Measurements from ENCODE around the gene LHX3.

The LHX3 gene

GRCh38 chr9:136204145-136204805 is 653 bp downstream of the LHX3 start:
- no peak for DNase-seq

- no peak for DNase-seq
Measured at GRCh38 chr9:136203408-136204144, 1.4 kb downstream of the LHX3 start.

- no peak for DNase-seq
Measured at GRCh38 chr9:136202454-136203407, 2.2 kb downstream of the LHX3 start.

- no peak for DNase-seq
Measured at GRCh38 chr9:136201609-136202453, 3.1 kb downstream of the LHX3 start.

GRCh38 chr9:136201174-136201573 is 3.8 kb downstream of the LHX3 start:
- DNase-seq = no peak

GRCh38 chr9:136200424-136200823 is 4.5 kb downstream of the LHX3 start:
- no peak for DNase-seq

- no peak for DNase-seq
Measured at GRCh38 chr9:136199391-136200288, 5.3 kb downstream of the LHX3 start.

- no peak for DNase-seq
Measured at GRCh38 chr9:136198605-136199083, 6.3 kb downstream of the LHX3 start.

GRCh38 chr9:136197930-136198604 is 6.9 kb downstream of the LHX3 start:
- no peak for DNase-seq

GRCh38 chr9:136197084-136197875 is 7.6 kb downstream of the LHX3 start:
- no peak for DNase-seq

GRCh38 chr9:136196404-136197083 is 8.4 kb downstream of the LHX3 start:
- DNase-seq = no peak

- no peak for DNase-seq
Measured at GRCh38 chr9:136194540-136194939, 10.4 kb downstream of the LHX3 start.

- no peak for DNase-seq
Measured at GRCh38 chr9:136193891-136194279, 11.0 kb downstream of the LHX3 start.

- DNase-seq = no peak
Measured at GRCh38 chr9:136193127-136193890, 11.6 kb downstream of the LHX3 start.

GRCh38 chr9:136192289-136193126 is 12.4 kb downstream of the LHX3 start:
- DNase-seq = no peak

GRCh38 chr9:136191960-136192286 is 13.0 kb downstream of the LHX3 start:
- DNase-seq = no peak
